Measurements from ENCODE around the gene SEC23B. TPM values are rescaled to one million over a fixed set of nuclear protein-coding genes. Genes with fewer than 3 reads are reported as not detected.

SEC23B gene
- total RNA-seq, 6 donors from 2014 or later, result 21.3 to 74.3 (median 64.2) TPM

- Histone ChIP-seq H3K36me3 (peaks cover 51 to 100% (median 96%) of the 10 kb centered on the region in 4 donors), H3K27me3 (no peaks in the 10 kb centered on the region), H3K4me3 (no peak overlapping the region), H3K4me1 (no peaks in the 10 kb centered on the region), H3K27ac (no peak overlapping the region), H3K9me3 (no peaks in the 10 kb centered on the region)
- no peak for ATAC-seq (ENCODE audit: low FRiP score in 2 of 2)
- no peak for TF ChIP-seq EP300 (IDR thresholded peaks at IDR 0.05)
- TF ChIP-seq POLR2A (IDR thresholded peaks at IDR 0.05), result no peak
- TF ChIP-seq POLR2AphosphoS5 (IDR thresholded peaks at IDR 0.05), result no peak
- TF ChIP-seq CTCF (IDR thresholded peaks at IDR 0.05), result no peak
- DNase-seq, result no peak
Observed at GRCh38 chr20:18529041-18529440, 21.3 kb downstream of the SEC23B start.

- peaks cover 38 to 98% (median 81%) of the 10 kb centered on the region in 4 donors for H3K36me3 ChIP-seq
- H3K27me3 ChIP-seq, result no peaks in the 10 kb centered on the region
- TF ChIP-seq POLR2AphosphoS5 (IDR thresholded peaks at IDR 0.05) (no peak), POLR2A (IDR thresholded peaks at IDR 0.05) (no peak), CTCF (IDR thresholded peaks at IDR 0.05) (no peak), EP300 (IDR thresholded peaks at IDR 0.05) (no peak)
- ATAC-seq (ENCODE audit: low FRiP score in 2 of 2) (no peak), DNase-seq (no peak)
- H3K27ac ChIP-seq, result no peak overlapping the region
- H3K4me1 ChIP-seq, result no peaks in the 10 kb centered on the region
- H3K9me3 ChIP-seq, result no peaks in the 10 kb centered on the region
- WGBS, 2 donors, result 91 to 98% methylated on average over 6 of the region's 6 CpGs
- no peak overlapping the region for H3K4me3 ChIP-seq
Observed at GRCh38 chr20:18532626-18533025, 24.9 kb downstream of the SEC23B start.

- H3K4me3 ChIP-seq, result no peak overlapping the region
- DNase-seq (no peak), ATAC-seq (ENCODE audit: low FRiP score in 2 of 2) (no peak)
- no peak overlapping the region for H3K27ac ChIP-seq
- no peaks in the 10 kb centered on the region for H3K27me3 ChIP-seq
- H3K36me3 ChIP-seq, result peaks cover 32 to 98% (median 76%) of the 10 kb centered on the region in 4 donors
- no peaks in the 10 kb centered on the region for H3K9me3 ChIP-seq
- WGBS, 2 donors, result 56 to 67% methylated on average over 1 of the region's 1 CpG
- TF ChIP-seq POLR2A (IDR thresholded peaks at IDR 0.05) (no peak), CTCF (IDR thresholded peaks at IDR 0.05) (no peak), POLR2AphosphoS5 (IDR thresholded peaks at IDR 0.05) (no peak), EP300 (IDR thresholded peaks at IDR 0.05) (no peak)
- no peaks in the 10 kb centered on the region for H3K4me1 ChIP-seq
Observed at GRCh38 chr20:18533491-18533890, 25.8 kb downstream of the SEC23B start.

- WGBS, 2 donors, result 84 to 85% methylated on average over 6 of the region's 6 CpGs
- H3K36me3 ChIP-seq, result peaks cover 32 to 96% (median 70%) of the 10 kb centered on the region in 4 donors
Observed at GRCh38 chr20:18533978-18534644, 26.4 kb downstream of the SEC23B start.

More at GRCh38 chr20:18533978-18534644, 26.4 kb downstream of the SEC23B start:
- no peaks in the 10 kb centered on the region for H3K4me1 ChIP-seq
- DNase-seq (no peak), ATAC-seq (ENCODE audit: low FRiP score in 2 of 2) (no peak)
- no peak overlapping the region for H3K4me3 ChIP-seq
- TF ChIP-seq CTCF (IDR thresholded peaks at IDR 0.05), result no peak
- no peak for TF ChIP-seq EP300 (IDR thresholded peaks at IDR 0.05)
- TF ChIP-seq POLR2AphosphoS5 (IDR thresholded peaks at IDR 0.05), result no peak
- no peak for TF ChIP-seq POLR2A (IDR thresholded peaks at IDR 0.05)
- H3K27ac ChIP-seq, result no peak overlapping the region
- no peaks in the 10 kb centered on the region for H3K27me3 ChIP-seq
- no peaks in the 10 kb centered on the region for H3K9me3 ChIP-seq

Measured in upper lobe of left lung (tissue), 6 donors.